CD4-positive, CD25-positive, alpha-beta regulatory T cell (primary cell): ENCODE measurements around the gene RPL27. TPM values are rescaled to one million over a fixed set of nuclear protein-coding genes. Genes with fewer than 3 reads are reported as not detected.
"Not testable (repeated sequence)": the region's sequence is repeated elsewhere in the genome, so short reads cannot be mapped to it uniquely, and the experiment has no call there.

Source experiments
- ATAC-seq, 2 donors: fragments of 150-1000 bp; cut with Tn5 transposase; one replicate each; pipeline ENCODE4 v1.10.0; 2021; ENCODE audit warnings: low read depth in 2 of 2, moderate number of reproducible peaks in 2 of 2, moderate library complexity in 1 of 2
- DNase-seq, 3 donors: peaks; one replicate each; pipeline versions ENCODE4 v3.0.0 to v3.0.0-alpha.2; 2012 to 2022; ENCODE audit warnings: mixed read lengths in 1 of 3
- H3K27ac ChIP-seq: one replicate; pipeline ENCODE4 v1.7.0; 2013; ENCODE audit warnings: mild to moderate bottlenecking, low read length; ENCODE audit not compliant: insufficient read depth, poor library complexity, severe bottlenecking
- H3K27me3 ChIP-seq: one replicate; pipeline ENCODE4 v1.7.0; 2013; ENCODE audit warnings: low read length; ENCODE audit not compliant: control insufficient read depth, insufficient read depth
- H3K36me3 ChIP-seq: one replicate; pipeline ENCODE4 v1.7.0; 2013; ENCODE audit warnings: mild to moderate bottlenecking, low read length, moderate library complexity; ENCODE audit not compliant: control insufficient read depth, insufficient read depth
- H3K4me1 ChIP-seq: 2 replicates; pipeline ENCODE4 v1.7.0; 2013; ENCODE audit warnings: mild to moderate bottlenecking, low read length; ENCODE audit not compliant: insufficient read depth, control insufficient read depth, poor library complexity, severe bottlenecking
- H3K4me3 ChIP-seq: one replicate; pipeline ENCODE4 v1.7.0; 2013; ENCODE audit warnings: low read depth, mild to moderate bottlenecking, low read length, moderate library complexity
- H3K9me3 ChIP-seq, 2 experiments: 1 replicate in 1 of 2; 2 replicates in 1 of 2; pipeline ENCODE4 v1.7.0; 2013; ENCODE audit warnings: low read length in 2 of 2, mild to moderate bottlenecking in 1 of 2, moderate library complexity in 1 of 2; ENCODE audit not compliant: control insufficient read depth in 2 of 2
- H3K27ac Mint-ChIP-seq, 3 donors: one replicate each; pipeline ENCODE4 v1.8.0; 2020 to 2022; ENCODE audit warnings: mild to moderate bottlenecking in 3 of 3, mixed read lengths in 3 of 3, moderate library complexity in 2 of 3
- H3K27me3 Mint-ChIP-seq: one replicate; pipeline ENCODE4 v1.8.0; 2022; ENCODE audit warnings: mild to moderate bottlenecking, mixed read lengths
- H3K36me3 Mint-ChIP-seq: one replicate; pipeline ENCODE4 v1.8.0; 2020; ENCODE audit warnings: mixed read lengths
- H3K4me1 Mint-ChIP-seq, 4 donors: one replicate each; pipeline ENCODE4 v1.8.0; 2020 to 2022; ENCODE audit warnings: mixed read lengths in 4 of 4, mild to moderate bottlenecking in 1 of 4
- H3K4me3 Mint-ChIP-seq, 4 donors: one replicate each; pipeline ENCODE4 v1.8.0; 2020 to 2022; ENCODE audit warnings: mild to moderate bottlenecking in 4 of 4, mixed read lengths in 4 of 4, moderate library complexity in 3 of 4
- H3K9me3 Mint-ChIP-seq, 7 donors: one replicate each; pipeline ENCODE4 v1.8.0; 2020 to 2022; ENCODE audit warnings: mixed read lengths in 7 of 7, mild to moderate bottlenecking in 3 of 7, moderate library complexity in 2 of 7
- polyA plus RNA-seq, 4 donors: library from polyadenylated mRNA; unstranded; fragments of 300-500 nt; fragmentation: Illumina TruSeq; gene quantifications; one replicate each; pipeline ENCODE4 v1.2.3, GENCODE V29; 2021
- total RNA-seq: library from RNA; stranded (reverse); gene quantifications from one replicate; pipeline ENCODE4 v1.2.3, GENCODE V29; 2022

The RPL27 gene
- total and polyA plus RNA-seq, 5 donors from 2014 or later, result 881 to 2,241 (median 1,824) TPM

DNA sequence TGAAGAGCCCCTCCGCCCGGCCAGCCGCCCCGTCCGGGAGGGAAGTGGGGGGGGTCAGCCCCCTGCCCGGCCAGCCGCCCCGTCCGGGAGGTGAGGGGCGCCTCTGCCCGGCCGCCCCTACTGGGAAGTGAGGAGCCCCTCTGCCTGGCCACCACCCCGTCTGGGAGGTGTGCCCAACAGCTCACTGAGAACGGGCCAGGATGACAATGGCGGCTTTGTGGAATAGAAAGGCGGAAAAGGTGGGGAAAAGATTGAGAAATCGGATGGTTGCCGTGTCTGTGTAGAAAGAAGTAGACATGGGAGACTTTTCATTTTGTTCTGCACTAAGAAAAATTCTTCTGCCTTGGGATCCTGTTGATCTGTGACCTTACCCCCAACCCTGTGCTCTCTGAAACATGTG lies 24.9 kb upstream of the RPL27 start:
- H3K36me3 Mint-ChIP-seq, DNase-seq, H3K27ac ChIP-seq, H3K27me3 ChIP-seq, H3K4me3 Mint-ChIP-seq, H3K9me3 Mint-ChIP-seq, ATAC-seq, H3K4me1 Mint-ChIP-seq, H3K27ac Mint-ChIP-seq, H3K9me3 ChIP-seq, H3K36me3 ChIP-seq, H3K4me3 ChIP-seq, H3K27me3 Mint-ChIP-seq, H3K4me1 ChIP-seq: not testable (repeated sequence)

DNA sequence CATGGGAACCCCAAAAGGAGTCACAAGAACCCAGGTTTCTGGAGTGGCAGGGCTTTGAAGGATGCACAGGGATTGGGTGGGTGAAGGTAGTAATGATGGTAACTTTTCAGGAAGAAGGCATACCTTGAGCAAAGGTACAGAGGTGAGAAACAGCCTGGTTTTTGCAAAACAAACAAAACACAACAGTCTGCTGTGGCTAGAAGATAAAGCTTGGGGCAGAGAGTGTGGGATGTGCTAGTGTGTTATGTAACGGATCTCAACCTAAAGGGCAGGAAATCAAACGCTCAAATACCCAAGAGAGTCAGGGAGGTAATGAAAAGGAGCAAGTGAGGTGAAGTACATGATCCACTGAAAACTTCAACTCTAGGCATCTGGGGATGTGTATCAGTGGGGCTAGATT lies 23.0 kb upstream of the RPL27 start:
- Histone ChIP-seq H3K27ac (no peak overlapping the region), H3K4me1 (peaks cover 6% of the 10 kb centered on the region), H3K27me3 (no peaks in the 10 kb centered on the region), H3K4me3 (no peak overlapping the region), H3K36me3 (no peaks in the 10 kb centered on the region), H3K9me3 (no peaks in the 10 kb centered on the region)
- Mint-ChIP-seq H3K4me3 (peak overlapping the region in 2 of 4 donors; percentile 65 to 82), H3K27ac (no peak overlapping the region), H3K4me1 (peaks cover 0 to 12% (median 9%) of the 10 kb centered on the region in 4 donors), H3K36me3 (no peaks in the 10 kb centered on the region), H3K27me3 (peaks cover 2% of the 10 kb centered on the region), H3K9me3 (peaks cover 0 to 2% (median 0%) of the 10 kb centered on the region in 7 donors)
- DNase-seq, result no peak
- no peak for ATAC-seq

GRCh38 chr17:42975701-42976100 lies 22.5 kb upstream of the RPL27 start:
- not testable (repeated sequence) for DNase-seq, H3K27me3 Mint-ChIP-seq, H3K36me3 Mint-ChIP-seq, ATAC-seq, H3K36me3 ChIP-seq, H3K9me3 ChIP-seq, H3K27ac ChIP-seq, H3K9me3 Mint-ChIP-seq, H3K4me1 ChIP-seq, H3K27ac Mint-ChIP-seq, H3K4me3 ChIP-seq, H3K27me3 ChIP-seq
- peak overlapping the region in 1 of 4 donors; percentile 65 for H3K4me3 Mint-ChIP-seq
- peaks cover 0 to 16% (median 11%) of the 10 kb centered on the region in 4 donors for H3K4me1 Mint-ChIP-seq

GRCh38 chr17:42979511-42980273 lies 18.5 kb upstream of the RPL27 start, which contains the start of gene PTGES3L:
TSS of gene PTGES3L (minus strand) at chr17:42980080. CDS start at chr17:42980053, 27 bp downstream.
- H3K9me3 ChIP-seq, result no peaks in the 10 kb centered on the region
- Mint-ChIP-seq H3K9me3 (peaks cover 0 to 2% (median 0%) of the 10 kb centered on the region in 7 donors), H3K4me1 (peaks cover 7 to 40% (median 28%) of the 10 kb centered on the region in 4 donors), H3K4me3 (peak within 1 kb of the TSS; percentile 97 to 100 (median 98)), H3K27ac (peak within 1 kb of the TSS; percentile 97 to 98 (median 97)), H3K36me3 (no peaks in the 10 kb centered on the region), H3K27me3 (peaks cover 4% of the 10 kb centered on the region)
- H3K4me3 ChIP-seq, result peak within 1 kb of the TSS; percentile 88
- H3K27ac ChIP-seq, result peak within 1 kb of the TSS; percentile 85
- DNase-seq (peak in 1 of 3 donors; percentile 19), ATAC-seq (peak; percentile 9 to 16)
- peaks cover 21% of the 10 kb centered on the region for H3K4me1 ChIP-seq
- H3K27me3 ChIP-seq, result no peaks in the 10 kb centered on the region
- H3K36me3 ChIP-seq, result no peaks in the 10 kb centered on the region

GRCh38 chr17:42980274-42980765 lies 17.9 kb upstream of the RPL27 start, which contains the start of gene RUNDC1:
TSS of gene RUNDC1 (plus strand) at chr17:42980565. CDS start at chr17:42980577, 12 bp downstream.
- Mint-ChIP-seq H3K27ac (peak within 1 kb of the TSS; percentile 97 to 98 (median 97)), H3K9me3 (peaks cover 0 to 2% (median 0%) of the 10 kb centered on the region in 7 donors), H3K36me3 (peaks cover 3% of the 10 kb centered on the region), H3K4me3 (peak within 1 kb of the TSS; percentile 97 to 100 (median 98)), H3K27me3 (peaks cover 4% of the 10 kb centered on the region), H3K4me1 (peaks cover 11 to 44% (median 28%) of the 10 kb centered on the region in 4 donors)
- Histone ChIP-seq H3K27ac (peak within 1 kb of the TSS; percentile 85), H3K9me3 (no peaks in the 10 kb centered on the region), H3K27me3 (no peaks in the 10 kb centered on the region), H3K36me3 (no peaks in the 10 kb centered on the region), H3K4me3 (peak within 1 kb of the TSS; percentile 88), H3K4me1 (peaks cover 21% of the 10 kb centered on the region)
- ATAC-seq, result peak; percentile 79
- DNase-seq, result peak; percentile 86 to 91 (median 88)

GRCh38 chr17:42980766-42981397 lies 17.3 kb upstream of the RPL27 start:
- Mint-ChIP-seq H3K27ac (peak overlapping the region; percentile 92 to 98 (median 97)), H3K36me3 (peaks cover 3% of the 10 kb centered on the region), H3K27me3 (peaks cover 4% of the 10 kb centered on the region), H3K4me1 (peaks cover 11 to 49% (median 28%) of the 10 kb centered on the region in 4 donors), H3K4me3 (peak overlapping the region; percentile 97 to 99 (median 97)), H3K9me3 (peaks cover 0 to 2% (median 0%) of the 10 kb centered on the region in 7 donors)
- Histone ChIP-seq H3K27ac (peak overlapping the region; percentile 85), H3K4me3 (peak overlapping the region; percentile 88), H3K4me1 (peaks cover 21% of the 10 kb centered on the region), H3K27me3 (no peaks in the 10 kb centered on the region), H3K9me3 (no peaks in the 10 kb centered on the region), H3K36me3 (peaks cover 4% of the 10 kb centered on the region)
- DNase-seq, result peak; percentile 49 to 78 (median 63)
- ATAC-seq, result peak; percentile 70 to 72

DNA sequence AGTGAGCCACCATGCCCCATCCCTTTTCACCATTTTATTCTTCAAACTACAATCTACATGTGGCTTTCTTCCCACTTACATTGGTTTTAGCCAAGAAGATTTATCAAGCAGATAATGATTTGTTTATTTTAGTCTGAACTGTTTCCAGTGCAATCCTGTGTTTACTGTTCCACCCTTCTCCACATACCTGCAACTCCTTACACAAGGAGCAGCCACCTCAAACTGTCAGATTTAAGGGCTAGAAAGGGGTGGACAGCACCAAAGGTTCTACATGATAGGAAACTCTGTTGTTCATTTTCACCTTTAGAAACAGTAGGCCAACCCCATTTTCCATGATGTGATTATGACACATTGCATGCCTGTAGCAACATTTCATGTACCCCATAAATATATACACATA lies 16.0 kb upstream of the RPL27 start:
- peaks cover 11 to 49% (median 28%) of the 10 kb centered on the region in 4 donors for H3K4me1 Mint-ChIP-seq
- Histone ChIP-seq H3K36me3 (peaks cover 14% of the 10 kb centered on the region), H3K27ac (no peak overlapping the region), H3K4me1 (peaks cover 21% of the 10 kb centered on the region), H3K9me3 (no peaks in the 10 kb centered on the region), H3K27me3 (no peaks in the 10 kb centered on the region), H3K4me3 (no peak overlapping the region)
- H3K9me3 Mint-ChIP-seq, result no peaks in the 10 kb centered on the region
- ATAC-seq (no peak), DNase-seq (no peak)
- H3K27me3 Mint-ChIP-seq, result peaks cover 4% of the 10 kb centered on the region
- H3K4me3 Mint-ChIP-seq, result peak overlapping the region; percentile 97 to 99 (median 97)
- peaks cover 3% of the 10 kb centered on the region for H3K36me3 Mint-ChIP-seq
- H3K27ac Mint-ChIP-seq, result no peak overlapping the region
